ENCODE data around the gene OPA3.

DNA sequence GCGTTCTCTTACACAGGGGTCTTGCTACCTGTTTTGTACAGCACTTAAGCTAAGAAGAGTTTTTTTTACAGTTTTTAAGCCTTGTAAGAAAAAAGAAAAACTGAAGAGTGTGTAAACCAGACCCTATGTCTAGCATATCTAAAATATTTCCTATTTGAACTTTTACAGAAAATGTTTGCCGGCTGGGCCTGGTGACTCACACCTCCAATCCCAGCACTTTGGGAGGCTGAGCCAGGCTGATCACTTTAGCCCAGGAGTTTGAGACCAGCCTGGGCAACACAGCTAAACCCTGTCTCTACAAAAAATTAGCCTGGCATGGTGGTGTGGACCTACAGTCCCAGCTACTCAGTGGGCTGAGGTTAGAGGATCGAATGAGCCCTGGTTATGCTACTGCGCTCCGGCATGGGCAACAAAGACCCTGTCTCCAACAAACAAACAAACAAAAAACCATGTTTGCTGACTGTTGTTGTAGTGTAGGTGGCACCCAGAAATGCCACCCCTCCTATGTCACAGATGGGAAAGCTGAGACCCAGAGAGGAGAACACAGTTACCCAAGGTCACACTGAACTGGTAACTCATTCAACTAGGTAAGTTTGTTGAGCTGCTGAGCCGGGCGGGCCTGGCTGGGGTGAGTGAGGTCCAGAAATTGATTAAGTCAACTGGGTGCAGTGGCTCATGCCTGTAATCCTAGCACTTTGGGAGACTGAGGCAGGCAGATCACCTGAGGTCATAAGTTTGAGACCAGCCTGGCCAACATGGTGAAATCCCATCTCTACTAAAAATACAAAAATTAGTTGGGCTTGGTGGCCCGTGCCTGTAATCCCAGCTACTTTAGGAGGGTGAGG lies 79.2 kb downstream of the OPA3 start:
- TF ChIP-seq, protein P1, sequence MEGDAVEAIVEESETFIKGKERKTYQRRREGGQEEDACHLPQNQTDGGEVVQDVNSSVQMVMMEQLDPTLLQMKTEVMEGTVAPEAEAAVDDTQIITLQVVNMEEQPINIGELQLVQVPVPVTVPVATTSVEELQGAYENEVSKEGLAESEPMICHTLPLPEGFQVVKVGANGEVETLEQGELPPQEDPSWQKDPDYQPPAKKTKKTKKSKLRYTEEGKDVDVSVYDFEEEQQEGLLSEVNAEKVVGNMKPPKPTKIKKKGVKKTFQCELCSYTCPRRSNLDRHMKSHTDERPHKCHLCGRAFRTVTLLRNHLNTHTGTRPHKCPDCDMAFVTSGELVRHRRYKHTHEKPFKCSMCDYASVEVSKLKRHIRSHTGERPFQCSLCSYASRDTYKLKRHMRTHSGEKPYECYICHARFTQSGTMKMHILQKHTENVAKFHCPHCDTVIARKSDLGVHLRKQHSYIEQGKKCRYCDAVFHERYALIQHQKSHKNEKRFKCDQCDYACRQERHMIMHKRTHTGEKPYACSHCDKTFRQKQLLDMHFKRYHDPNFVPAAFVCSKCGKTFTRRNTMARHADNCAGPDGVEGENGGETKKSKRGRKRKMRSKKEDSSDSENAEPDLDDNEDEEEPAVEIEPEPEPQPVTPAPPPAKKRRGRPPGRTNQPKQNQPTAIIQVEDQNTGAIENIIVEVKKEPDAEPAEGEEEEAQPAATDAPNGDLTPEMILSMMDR (IDR thresholded peaks at IDR 0.05), result no peak
- TF ChIP-seq EZH2 (IDR thresholded peaks at IDR 0.05; ENCODE audit: borderline replicate concordance, insufficient read depth, low read depth, low read length, poor library complexity, severe bottlenecking), result no peak

Measured in B cell (primary cell).